HepG2 (cell line): ENCODE measurements around the gene CD19. TPM values are rescaled to one million over a fixed set of nuclear protein-coding genes. Genes with fewer than 3 reads are reported as not detected.

Source experiments
- AHDC1 ChIP-seq: sonication (generic); formaldehyde crosslinking; IDR thresholded peaks from 2 replicates; pipeline ENCODE4 v1.5.1; 2020; ENCODE audit warnings: mild to moderate bottlenecking, missing genetic modification reagents, borderline replicate concordance
- EEA1 ChIP-seq: sonication (generic); formaldehyde crosslinking; IDR thresholded peaks from 2 replicates; pipeline ENCODE4 v1.5.1; 2020; ENCODE audit warnings: mild to moderate bottlenecking, missing genetic modification reagents, borderline replicate concordance
- KDM1A ChIP-seq: IDR thresholded peaks from 2 replicates; pipeline ENCODE4 v1.6.1; 2016; ENCODE audit warnings: missing compliant biosample characterization
- LRRFIP1 ChIP-seq: sonication (generic); formaldehyde crosslinking; conservative IDR thresholded peaks from 2 replicates; pipeline ENCODE4 v1.4.0; 2020; ENCODE audit warnings: missing genetic modification reagents
- RARA ChIP-seq: IDR thresholded peaks from 2 replicates; pipeline ENCODE4 v1.6.1; 2016; ENCODE audit warnings: missing genetic modification reagents, missing compliant biosample characterization
- STAG1 ChIP-seq: sonication (generic); formaldehyde crosslinking; IDR thresholded peaks from 2 replicates; pipeline ENCODE4 v1.4.0; 2020; ENCODE audit warnings: missing genetic modification reagents
- TEAD3 ChIP-seq: optimal IDR thresholded peaks from 2 replicates; pipeline ENCODE3; 2016; ENCODE audit warnings: borderline replicate concordance
- ZBTB33 ChIP-seq: sonication (generic); formaldehyde crosslinking; IDR thresholded peaks from 2 replicates; pipeline ENCODE4 v1.4.0; 2020; ENCODE audit warnings: missing genetic modification reagents
- ZNF124 ChIP-seq: sonication (generic); formaldehyde crosslinking; IDR thresholded peaks from 2 replicates; pipeline ENCODE4 v1.4.0; 2020; ENCODE audit warnings: missing genetic modification reagents
- ZNF280D ChIP-seq: sonication (generic); formaldehyde crosslinking; IDR thresholded peaks from 2 replicates; pipeline ENCODE4 v1.5.1; 2020; ENCODE audit warnings: mild to moderate bottlenecking, missing genetic modification reagents
- ZNF354B ChIP-seq: sonication (generic); formaldehyde crosslinking; IDR thresholded peaks from 2 replicates; pipeline ENCODE4 v1.8.0; 2022; ENCODE audit warnings: mild to moderate bottlenecking, missing genetic modification reagents
- ZNF431 ChIP-seq: sonication (generic); formaldehyde crosslinking; IDR thresholded peaks from 2 replicates; pipeline ENCODE4 v1.9.0; 2022; ENCODE audit warnings: missing genetic modification reagents, low read depth, mild to moderate bottlenecking, borderline replicate concordance
- ZNF510 ChIP-seq: sonication (generic); formaldehyde crosslinking; IDR thresholded peaks from 2 replicates; pipeline ENCODE4 v1.4.0; 2020; ENCODE audit warnings: low read depth, mild to moderate bottlenecking, missing genetic modification reagents
- ZNF616 ChIP-seq: sonication (generic); formaldehyde crosslinking; IDR thresholded peaks from 2 replicates; pipeline ENCODE4 v1.5.0; 2020; ENCODE audit warnings: low read depth, mild to moderate bottlenecking, missing genetic modification reagents
- ZSCAN29 ChIP-seq: sonication (generic); formaldehyde crosslinking; conservative IDR thresholded peaks from 2 replicates; pipeline ENCODE4 v1.4.0; 2020; ENCODE audit warnings: mild to moderate bottlenecking, missing genetic modification reagents
- polyA plus RNA-seq, 8 experiments: library from polyadenylated mRNA; depleted of rRNA in 3 of 8; stranded (reverse) in 7 of 8; unstranded in 1 of 8; fragments of >200 nt; fragmentation: Illumina TruSeq in 4 of 8; extraction: Trizol in 4 of 8; gene quantifications; 2 replicates each; pipeline versions ENCODE4 v1.2.1 to v1.2.3, GENCODE V29; 2011 to 2016; ENCODE audit warnings: low read depth in 4 of 8, missing spikeins in 1 of 8, mixed read lengths in 1 of 8; ENCODE audit not compliant: insufficient read depth in 1 of 8
- total RNA-seq, 5 experiments: library from RNA; depleted of rRNA; stranded (reverse); fragments of >200 nt; fragmentation: Illumina TruSeq; extraction: Trizol; gene quantifications; 2 replicates each; pipeline ENCODE4 v1.2.3, GENCODE V29; 2016; ENCODE audit warnings: low read depth in 1 of 5

Gene CD19
- total and polyA plus RNA-seq, 2 of the 13 experiments (the other 11 are each of a cell fraction or from before 2014, with no cell fraction given), result 0.55 to 1.1 TPM

- TF ChIP-seq AHDC1 (CRISPR knock-in tag) (0 out of 2 replicates have a peak, but pooled peaks have one; percentile 15), ZNF124 (0 out of 2 replicates have a peak, but pooled peaks have one; percentile 6), ZNF280D (CRISPR knock-in tag) (0 out of 2 replicates have a peak, but pooled peaks have one; percentile 1), EEA1 (CRISPR knock-in tag) (0 out of 2 replicates have a peak, but pooled peaks have one; percentile 29), ZNF616 (CRISPR knock-in tag) (no peak), ZNF510 (CRISPR knock-in tag) (0 out of 2 replicates have a peak, but pooled peaks have one; percentile 11), KDM1A (peak; percentile 39; the same call in 1 of the 2 replicates), ZSCAN29 (CRISPR knock-in tag) (0 out of 2 replicates have a peak, but pooled peaks have one; percentile 52), STAG1 (peak; percentile 68), ZNF354B (CRISPR knock-in tag) (no peak), ZBTB33 (CRISPR knock-in tag) (0 out of 2 replicates have a peak, but pooled peaks have one; percentile 6), LRRFIP1 (CRISPR knock-in tag) (0 out of 2 replicates have a peak, but pooled peaks have one; percentile 34), RARA (0 out of 2 replicates have a peak, but pooled peaks have one; percentile 12), TEAD3 (CRISPR knock-in tag) (peak; percentile 40), ZNF431 (CRISPR knock-in tag) (0 out of 2 replicates have a peak, but pooled peaks have one; percentile 5)
These were observed 42.3 kb downstream of the CD19 start (continued) for GRCh38 chr16:28974007-28974436.
